ENCODE data around the gene DIP2C.
"Not testable (repeated sequence)": the region's sequence is repeated elsewhere in the genome, so short reads cannot be mapped to it uniquely, and the experiment has no call there.

DIP2C gene

DNA sequence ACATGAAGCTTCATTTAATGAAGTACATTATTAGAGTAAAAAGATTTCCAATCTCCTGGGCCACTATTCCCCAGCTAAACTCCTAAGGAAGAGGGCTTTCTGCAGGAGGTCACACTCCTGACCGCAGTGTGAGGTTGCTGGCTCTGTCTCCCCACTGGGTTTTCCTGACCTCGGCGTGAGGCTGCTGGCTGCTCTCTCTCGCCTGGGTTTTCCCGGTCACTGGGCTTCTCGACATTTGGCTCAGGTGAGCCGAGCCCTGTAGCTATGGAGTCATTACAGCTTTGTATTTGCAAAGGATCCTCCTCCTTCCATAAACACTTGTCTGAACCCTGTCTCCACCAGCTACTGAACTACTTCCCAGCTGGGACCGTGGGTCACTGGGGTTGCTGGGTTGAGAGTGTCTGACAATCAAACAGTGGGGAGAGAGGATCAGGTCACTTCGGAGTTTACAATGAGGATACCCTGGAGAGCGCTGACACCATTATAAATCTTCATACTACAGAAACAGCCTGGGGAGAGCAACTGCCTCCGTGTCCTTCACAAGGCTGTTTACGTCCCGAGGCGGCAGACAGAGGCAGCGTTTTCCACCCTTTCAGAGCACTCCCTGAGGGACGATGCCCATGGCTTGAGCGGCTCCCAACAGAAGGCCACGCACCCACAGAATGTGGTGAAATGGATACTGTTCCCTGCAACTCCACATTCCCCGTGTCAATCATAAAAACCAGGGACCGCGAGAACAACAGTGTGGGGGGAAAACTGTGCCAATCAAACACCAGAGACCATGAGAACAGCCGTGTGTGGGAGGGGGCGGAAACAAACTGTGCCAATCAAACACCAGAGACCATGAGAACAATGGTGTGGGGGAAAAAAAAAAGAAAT, 328.0 kb downstream of the DIP2C start:
- no peak for DNase-seq

- DNase-seq: no peak
These were observed 328.8 kb downstream of the DIP2C start for GRCh38 chr10:360653-361052.

- DNase-seq: no peak
These were observed 329.7 kb downstream of the DIP2C start for GRCh38 chr10:359762-360161.

GRCh38 chr10:359093-359492, 330.4 kb downstream of the DIP2C start:
- DNase-seq: no peak

DNA sequence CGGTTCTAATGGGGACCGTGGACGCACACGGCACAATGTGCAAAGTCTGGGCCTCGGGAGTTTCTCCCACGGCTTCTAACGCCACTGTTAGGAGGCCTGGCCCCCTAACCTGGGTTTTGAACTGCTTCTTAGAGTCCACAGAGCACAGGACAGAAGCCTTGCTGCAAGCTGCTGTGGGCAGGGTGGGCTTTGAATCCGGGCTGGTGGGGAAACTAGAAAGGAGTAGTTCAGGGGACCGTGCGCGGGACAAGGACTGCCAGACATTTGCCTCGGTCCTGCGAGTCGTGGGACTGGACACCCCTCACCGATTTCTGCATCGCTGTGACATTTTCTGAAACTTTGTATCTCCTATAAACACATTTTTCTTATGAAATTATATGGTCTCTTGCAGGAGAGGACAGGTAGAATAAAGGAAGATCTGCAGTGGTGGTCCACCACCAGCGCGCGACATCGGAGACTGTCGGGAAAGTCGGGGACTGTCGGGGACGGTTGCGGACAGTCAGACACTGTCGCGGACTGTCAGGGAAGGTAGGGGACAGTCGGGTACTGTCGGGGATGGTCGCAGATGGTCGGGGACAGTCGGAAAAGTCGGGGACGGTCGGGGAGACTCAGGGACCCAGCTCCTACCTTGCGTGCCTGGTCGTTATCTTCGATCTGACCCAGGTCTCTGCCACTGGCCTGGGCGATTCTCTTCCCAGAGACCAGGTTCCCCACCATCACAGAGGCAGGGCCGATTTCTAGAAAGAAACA, 332.1 kb downstream of the DIP2C start:
- DNase-seq: no peak

DNA sequence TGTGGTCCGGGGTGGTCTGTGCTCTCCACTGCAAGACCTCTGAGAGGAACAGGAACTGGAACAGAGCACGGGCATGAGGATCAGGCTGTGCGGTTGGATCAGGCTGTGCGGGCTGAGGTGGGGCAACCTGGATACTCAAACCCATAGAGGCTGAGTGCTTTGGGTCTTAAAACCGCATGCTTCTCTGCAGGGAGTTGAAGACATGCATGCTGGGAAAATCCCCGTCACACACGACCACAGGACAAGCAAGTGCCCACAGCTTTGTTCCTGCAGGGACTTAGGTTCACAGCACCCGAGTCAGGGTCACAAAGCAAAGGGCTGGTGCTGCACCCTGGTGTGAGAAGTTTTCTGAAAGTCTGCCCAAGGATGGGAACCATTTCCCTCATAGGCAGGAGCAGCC, 333.0 kb downstream of the DIP2C start:
- DNase-seq: no peak

GRCh38 chr10:354901-355617, 334.4 kb downstream of the DIP2C start:
- DNase-seq: no peak

DNA sequence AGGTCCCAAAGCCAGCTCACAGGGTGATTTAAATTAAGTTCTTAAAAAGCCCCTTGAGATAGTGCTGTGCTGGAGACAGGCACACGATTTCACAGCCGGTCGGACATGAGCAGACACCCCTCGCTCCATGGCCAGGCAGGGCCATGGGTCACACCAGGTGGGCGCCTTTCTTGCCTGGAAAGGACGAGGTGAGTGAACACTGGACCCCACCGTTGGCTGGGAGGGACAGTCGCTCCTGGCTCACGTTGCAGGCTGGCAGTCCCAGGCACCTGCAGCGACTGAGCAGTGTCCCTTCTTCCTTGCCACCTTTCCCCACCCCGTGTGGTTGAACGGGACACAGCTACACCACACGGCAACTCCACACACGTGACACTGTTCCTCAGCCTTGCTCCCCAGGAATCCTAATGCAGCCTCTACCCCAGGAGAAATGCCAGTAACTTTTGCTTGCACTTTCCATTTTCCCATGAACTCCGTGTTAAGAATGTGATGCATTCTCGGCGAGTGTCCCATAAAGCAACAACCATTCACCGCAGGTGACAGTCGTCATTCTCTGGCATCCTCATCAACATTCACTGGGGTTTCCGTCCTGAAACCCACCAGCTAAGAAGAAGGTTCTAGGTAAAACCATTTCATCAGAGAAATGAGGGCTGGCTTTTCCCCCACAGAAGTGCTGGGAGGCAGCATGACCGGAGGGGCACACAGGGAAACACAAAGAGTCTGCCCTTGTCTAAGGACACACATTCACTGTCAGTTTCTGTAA, 336.8 kb downstream of the DIP2C start:
- no peak for DNase-seq

DNA sequence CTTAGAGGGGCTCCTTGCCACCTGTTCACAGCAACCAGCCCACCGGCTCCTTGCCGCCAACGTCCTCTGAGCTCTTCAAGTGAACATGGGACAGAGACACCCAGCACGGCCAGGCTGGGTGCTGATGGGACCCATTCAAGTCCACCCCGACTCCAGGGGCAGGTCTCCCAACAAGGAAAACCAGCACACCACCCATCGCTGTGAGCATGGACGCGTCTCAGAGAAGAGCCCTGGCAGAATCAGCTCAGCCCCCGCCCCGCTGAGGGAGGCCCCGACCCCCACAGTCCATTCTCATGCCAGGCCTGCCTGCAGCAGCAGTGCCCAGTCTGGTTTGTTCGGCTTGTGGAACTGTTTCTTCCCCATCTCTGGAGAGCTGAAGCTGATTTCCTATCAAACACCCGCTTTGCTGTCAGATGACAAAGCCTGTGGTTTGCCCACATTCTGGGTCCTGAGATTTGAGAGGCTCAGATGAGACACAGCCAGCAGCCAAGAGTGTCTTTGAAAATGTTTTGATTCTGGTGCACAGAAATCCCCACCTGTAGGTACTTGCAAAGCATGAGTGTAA, 337.6 kb downstream of the DIP2C start:
- DNase-seq: no peak

- no peak for DNase-seq
These were observed 338.4 kb downstream of the DIP2C start for GRCh38 chr10:350981-351501.

DNA sequence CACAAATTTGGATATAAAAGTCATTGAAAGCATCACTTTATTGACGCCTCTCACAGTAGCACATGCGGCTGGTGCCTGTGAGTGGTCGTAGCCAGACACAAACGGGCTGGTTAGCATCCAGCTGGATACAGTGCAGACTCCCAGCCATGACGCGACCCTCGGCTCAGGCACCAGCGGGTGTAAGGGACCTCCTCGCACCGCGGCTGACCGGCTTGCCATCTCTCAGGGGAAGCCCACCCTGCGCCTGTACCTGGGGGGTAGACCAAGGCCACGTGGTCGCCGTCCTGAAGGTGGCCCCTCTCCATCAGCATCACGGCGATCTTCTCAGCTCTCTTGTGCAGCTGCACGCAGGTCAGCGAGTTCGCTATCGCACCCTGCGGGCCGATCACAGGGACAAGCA, 340.4 kb downstream of the DIP2C start:
- DNase-seq: no peak

DNA sequence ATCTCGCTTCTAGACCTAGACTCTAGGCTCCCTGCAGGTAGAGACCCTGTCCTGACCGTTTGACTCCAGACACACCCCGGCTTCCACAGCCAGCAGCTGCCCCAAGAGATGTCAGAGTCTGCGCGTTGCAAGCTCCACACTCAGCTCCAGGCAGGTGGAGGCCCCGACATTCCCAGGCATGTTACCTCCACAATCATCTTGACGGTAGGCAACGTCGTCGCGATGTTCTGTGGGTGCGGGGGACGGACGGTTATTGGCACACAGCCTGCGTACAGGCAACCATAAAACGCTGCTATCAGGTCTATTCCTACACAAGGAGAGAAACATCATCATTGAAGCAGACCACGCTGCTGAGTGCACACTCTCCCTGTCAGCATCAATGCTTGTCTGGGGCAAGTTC, 341.0 kb downstream of the DIP2C start:
- DNase-seq: no peak

GRCh38 chr10:347774-348173, 341.7 kb downstream of the DIP2C start:
- DNase-seq: not testable (repeated sequence)

DNA sequence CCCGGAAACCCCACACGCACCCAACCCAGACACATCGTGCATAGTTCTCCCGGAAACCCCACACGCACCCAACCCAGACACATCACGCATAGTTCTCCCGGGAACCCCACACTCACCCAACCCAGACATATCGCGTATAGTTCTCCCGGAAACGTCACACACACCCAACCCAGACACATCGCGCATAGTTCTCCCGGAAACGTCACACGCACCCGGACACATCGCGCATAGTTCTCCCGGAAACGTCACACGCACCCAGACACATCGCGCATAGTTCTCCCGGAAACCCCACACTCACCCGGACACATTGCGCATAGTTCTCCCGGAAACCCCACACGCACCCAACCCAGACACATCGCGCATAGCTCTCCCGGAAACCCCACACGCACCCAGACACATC, 342.3 kb downstream of the DIP2C start:
- not testable (repeated sequence) for DNase-seq

- no peak for DNase-seq
These were observed 344.8 kb downstream of the DIP2C start for GRCh38 chr10:344582-345200.

- no peak for DNase-seq
These were observed 345.9 kb downstream of the DIP2C start for GRCh38 chr10:343231-344220.

DNA sequence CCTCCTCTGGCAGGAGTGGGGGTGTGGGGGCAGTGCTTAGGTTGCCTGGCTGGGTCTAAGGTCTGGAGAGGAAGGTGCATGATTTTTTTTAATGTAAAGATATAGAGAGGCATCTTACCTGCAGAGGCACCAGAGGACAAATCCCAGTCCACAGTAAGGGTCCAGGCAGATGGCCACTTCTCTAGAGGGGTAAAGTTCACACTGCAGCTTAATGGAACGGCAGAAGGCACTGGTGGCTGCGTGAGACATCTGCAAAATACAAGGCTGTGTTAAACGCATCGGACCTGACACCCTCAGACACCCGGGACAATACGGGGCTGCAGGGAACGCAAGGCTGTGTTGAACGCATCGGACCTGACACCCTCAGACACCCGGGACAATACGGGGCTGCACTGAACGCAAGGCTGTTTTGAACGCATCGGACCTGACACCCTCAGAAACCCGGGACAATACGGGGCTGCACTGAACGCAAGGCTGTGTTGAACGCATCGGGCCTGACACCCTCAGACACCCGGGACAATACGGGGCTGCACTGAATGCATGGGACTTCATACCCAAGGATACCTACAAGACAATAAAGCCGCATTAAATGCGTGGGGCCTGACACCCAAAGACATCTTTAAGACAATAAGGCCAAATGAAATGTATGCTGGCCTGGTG, 348.3 kb downstream of the DIP2C start:
- no peak for DNase-seq

GRCh38 chr10:340646-341045, 348.8 kb downstream of the DIP2C start:
- no peak for DNase-seq

- DNase-seq: no peak
These were observed 350.5 kb downstream of the DIP2C start for GRCh38 chr10:339038-339391.
